Progenitor cell of endocrine pancreas (in vitro differentiated cells): ENCODE data around the gene ALLC. TPM values are rescaled to one million over a fixed set of nuclear protein-coding genes. Genes with fewer than 3 reads are reported as not detected.

Source experiments
- DNase-seq: peaks from one replicate; pipeline ENCODE4 v3.0.0; 2021; ENCODE audit warnings: low spot score; ENCODE audit not compliant: unreplicated experiment
- H3K27ac Mint-ChIP-seq: 2 replicates; pipeline ENCODE4 v1.8.0; 2021; ENCODE audit warnings: mild to moderate bottlenecking, moderate library complexity, mixed read lengths
- H3K27me3 Mint-ChIP-seq: 2 replicates; pipeline ENCODE4 v1.8.0; 2021; ENCODE audit warnings: mixed read lengths
- H3K36me3 Mint-ChIP-seq: 2 replicates; pipeline ENCODE4 v1.8.0; 2022; ENCODE audit warnings: mixed read lengths; ENCODE audit not compliant: insufficient read depth
- H3K4me1 Mint-ChIP-seq: 2 replicates; pipeline ENCODE4 v1.8.0; 2021; ENCODE audit warnings: low read depth, mixed read lengths
- H3K4me3 Mint-ChIP-seq: 2 replicates; pipeline ENCODE4 v1.8.0; 2021; ENCODE audit warnings: low read depth, mild to moderate bottlenecking, moderate library complexity, mixed read lengths
- H3K9me3 Mint-ChIP-seq: 2 replicates; pipeline ENCODE4 v1.8.0; 2021; ENCODE audit warnings: low read depth, mixed read lengths
- total RNA-seq: library from RNA; stranded (reverse); gene quantifications from 2 replicates; pipeline ENCODE4 v1.2.1, GENCODE V29; 2021
- TF ChIP-seq, protein P1 (sequence below): fragments of 200-600 bp; sonication (generic); IDR thresholded peaks from one replicate; pipeline ENCODE4 v1.5.0; 2021; ENCODE audit warnings: antibody characterized with exemption, mild to moderate bottlenecking; ENCODE audit not compliant: unreplicated experiment

Gene ALLC
- total RNA-seq, 1 donor from 2014 or later: not detected

DNA sequence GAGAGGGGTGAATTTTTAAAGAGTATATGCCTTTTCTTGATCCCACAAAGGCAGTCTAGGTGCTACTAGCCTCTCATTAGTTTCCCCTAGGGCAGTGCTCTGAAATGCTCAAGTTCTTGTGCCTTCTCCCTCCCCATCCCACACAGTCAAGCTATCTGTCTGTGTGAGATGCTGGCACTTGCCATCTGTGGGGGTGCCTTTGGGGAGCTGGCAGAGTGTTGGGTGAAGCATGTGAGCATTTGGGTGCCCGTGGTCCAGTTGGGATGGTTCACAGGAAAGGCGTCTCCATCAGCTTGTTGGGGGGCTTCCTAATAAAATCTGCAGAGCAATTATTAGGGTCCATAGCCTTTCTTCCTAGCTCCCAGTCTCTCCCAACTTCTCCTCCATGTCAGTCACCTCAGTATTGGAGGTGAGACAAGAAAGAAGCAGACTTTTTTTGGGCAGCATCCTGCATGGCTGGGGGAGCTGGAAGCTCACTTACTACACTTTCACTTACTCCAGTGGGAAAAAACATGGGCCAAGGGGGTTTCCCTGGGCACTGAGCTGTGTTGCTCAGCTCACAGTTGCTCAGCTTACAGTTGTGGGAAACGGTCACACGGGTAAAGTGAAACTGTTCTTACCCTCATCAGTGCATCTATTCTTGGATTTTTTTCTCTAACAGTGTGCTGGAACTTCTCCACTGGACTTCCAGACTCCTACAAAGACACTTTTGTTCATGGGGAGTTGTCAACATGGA lies 33.8 kb upstream of the ALLC start:
- peaks cover 12% of the 10 kb centered on the region for H3K9me3 Mint-ChIP-seq
- TF ChIP-seq, protein P1, sequence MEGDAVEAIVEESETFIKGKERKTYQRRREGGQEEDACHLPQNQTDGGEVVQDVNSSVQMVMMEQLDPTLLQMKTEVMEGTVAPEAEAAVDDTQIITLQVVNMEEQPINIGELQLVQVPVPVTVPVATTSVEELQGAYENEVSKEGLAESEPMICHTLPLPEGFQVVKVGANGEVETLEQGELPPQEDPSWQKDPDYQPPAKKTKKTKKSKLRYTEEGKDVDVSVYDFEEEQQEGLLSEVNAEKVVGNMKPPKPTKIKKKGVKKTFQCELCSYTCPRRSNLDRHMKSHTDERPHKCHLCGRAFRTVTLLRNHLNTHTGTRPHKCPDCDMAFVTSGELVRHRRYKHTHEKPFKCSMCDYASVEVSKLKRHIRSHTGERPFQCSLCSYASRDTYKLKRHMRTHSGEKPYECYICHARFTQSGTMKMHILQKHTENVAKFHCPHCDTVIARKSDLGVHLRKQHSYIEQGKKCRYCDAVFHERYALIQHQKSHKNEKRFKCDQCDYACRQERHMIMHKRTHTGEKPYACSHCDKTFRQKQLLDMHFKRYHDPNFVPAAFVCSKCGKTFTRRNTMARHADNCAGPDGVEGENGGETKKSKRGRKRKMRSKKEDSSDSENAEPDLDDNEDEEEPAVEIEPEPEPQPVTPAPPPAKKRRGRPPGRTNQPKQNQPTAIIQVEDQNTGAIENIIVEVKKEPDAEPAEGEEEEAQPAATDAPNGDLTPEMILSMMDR: no peak
- no peak overlapping the region for H3K27ac Mint-ChIP-seq

DNA sequence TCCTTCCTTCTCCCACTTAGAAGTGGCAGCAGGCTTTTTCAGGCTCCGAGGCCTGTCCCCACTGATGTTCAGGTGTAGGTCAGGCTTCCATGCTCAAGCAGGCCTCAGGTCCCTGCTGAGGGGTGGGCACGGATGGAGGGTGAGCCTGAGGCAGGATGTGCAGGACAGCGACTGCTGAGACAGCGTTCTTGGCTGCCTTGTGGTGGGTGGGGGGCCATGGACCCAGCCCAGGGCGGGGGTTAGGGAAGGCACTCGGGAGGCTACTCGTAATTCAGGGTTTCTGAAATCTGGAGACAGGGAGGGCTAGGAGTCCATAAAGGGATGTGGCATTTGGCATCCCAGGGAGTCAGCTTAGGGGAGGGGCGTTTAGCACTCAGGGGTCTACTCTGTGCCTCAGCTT lies 32.8 kb upstream of the ALLC start:
- Mint-ChIP-seq H3K27me3 (peaks cover 4% of the 10 kb centered on the region), H3K36me3 (no peaks in the 10 kb centered on the region)

More for the DNA sequence above, 33.8 kb upstream of the ALLC start:
- H3K4me3 Mint-ChIP-seq: no peak overlapping the region
- H3K4me1 Mint-ChIP-seq: peaks cover 5% of the 10 kb centered on the region
- no peak for DNase-seq
- H3K36me3 Mint-ChIP-seq: no peaks in the 10 kb centered on the region
- H3K27me3 Mint-ChIP-seq: peaks cover 4% of the 10 kb centered on the region

DNA sequence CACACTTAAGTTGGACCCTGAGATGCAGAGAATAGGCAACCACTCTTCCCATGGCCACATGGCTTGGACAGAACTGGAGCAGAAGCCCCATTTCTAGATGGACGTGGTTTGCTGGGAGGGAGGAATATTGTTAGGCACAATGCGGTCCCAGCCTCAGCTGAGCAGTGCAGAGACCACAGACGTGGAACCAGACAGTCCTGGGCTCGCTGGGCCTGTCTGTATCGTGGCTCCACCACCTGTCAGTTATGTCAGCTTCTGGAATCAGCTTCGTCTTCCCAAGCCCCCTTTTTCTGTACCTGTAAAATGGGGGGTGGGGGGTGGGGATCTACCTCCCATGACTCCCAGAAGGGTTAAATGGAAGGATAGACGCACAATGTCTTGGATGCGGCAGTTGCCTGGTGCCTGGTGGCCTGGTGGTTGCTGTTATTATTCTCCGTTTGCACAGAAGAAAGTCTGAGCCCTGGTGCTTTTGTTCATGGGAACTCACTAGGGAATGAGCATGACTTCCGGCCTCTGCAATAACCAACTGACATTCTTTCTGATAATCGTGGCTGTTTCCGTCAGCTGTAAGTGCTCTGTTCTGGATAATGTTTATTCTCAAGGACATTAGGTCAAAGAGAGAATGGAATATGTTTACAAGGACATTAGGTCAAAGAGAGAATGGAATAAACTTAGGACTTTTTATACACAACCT lies 31.7 kb upstream of the ALLC start:
- TF ChIP-seq, protein P1: no peak
- H3K9me3 Mint-ChIP-seq: peaks cover 7% of the 10 kb centered on the region
- DNase-seq: no peak
- H3K36me3 Mint-ChIP-seq: no peaks in the 10 kb centered on the region
- no peaks in the 10 kb centered on the region for H3K4me1 Mint-ChIP-seq
- no peak overlapping the region for H3K27ac Mint-ChIP-seq
- peaks cover 4% of the 10 kb centered on the region for H3K27me3 Mint-ChIP-seq
- H3K4me3 Mint-ChIP-seq: no peak overlapping the region

More for the DNA sequence above, 32.8 kb upstream of the ALLC start:
- no peak overlapping the region for H3K4me3 Mint-ChIP-seq
- TF ChIP-seq, protein P1: no peak
- no peak overlapping the region for H3K27ac Mint-ChIP-seq
- peaks cover 12% of the 10 kb centered on the region for H3K9me3 Mint-ChIP-seq
- H3K4me1 Mint-ChIP-seq: peaks cover 5% of the 10 kb centered on the region
- DNase-seq: no peak

GRCh38 chr2:3626812-3627499 lies 31.0 kb upstream of the ALLC start:
- Mint-ChIP-seq H3K4me1 (no peaks in the 10 kb centered on the region), H3K27ac (no peak overlapping the region), H3K27me3 (peaks cover 4% of the 10 kb centered on the region), H3K36me3 (no peaks in the 10 kb centered on the region), H3K9me3 (peaks cover 7% of the 10 kb centered on the region), H3K4me3 (no peak overlapping the region)
- TF ChIP-seq, protein P1: no peak
- DNase-seq: no peak

GRCh38 chr2:3627500-3628100 lies 30.4 kb upstream of the ALLC start:
- Mint-ChIP-seq H3K27me3 (peaks cover 4% of the 10 kb centered on the region), H3K4me1 (no peaks in the 10 kb centered on the region), H3K4me3 (no peak overlapping the region), H3K36me3 (no peaks in the 10 kb centered on the region), H3K27ac (no peak overlapping the region), H3K9me3 (peaks cover 7% of the 10 kb centered on the region)
- DNase-seq: no peak
- TF ChIP-seq, protein P1: no peak
